KMS-11 (cell line): ENCODE measurements around the gene SLC22A3.

ENCODE experiments used
- H2AFZ ChIP-seq: fragments of 200-600 bp; sonication (generic); 2 replicates; pipeline ENCODE4 v1.6.1; 2016; ENCODE audit warnings: antibody characterized with exemption, mixed run types, low read depth
- H3K27ac ChIP-seq: fragments of 200-600 bp; sonication (generic); 2 replicates; pipeline ENCODE4 v1.6.1; 2016; ENCODE audit warnings: mild to moderate bottlenecking, mixed run types
- H3K27me3 ChIP-seq: fragments of 200-600 bp; sonication (generic); 2 replicates; pipeline ENCODE4 v1.6.1; 2017; ENCODE audit warnings: mild to moderate bottlenecking, low read depth, mixed run types, moderate library complexity; ENCODE audit not compliant: insufficient read depth
- H3K36me3 ChIP-seq: fragments of 200-600 bp; sonication (generic); 2 replicates; pipeline ENCODE4 v1.6.1; 2017; ENCODE audit warnings: mild to moderate bottlenecking, mixed run types; ENCODE audit not compliant: insufficient read depth
- H3K4me1 ChIP-seq: fragments of 200-600 bp; sonication (generic); 2 replicates; pipeline ENCODE4 v1.6.1; 2016; ENCODE audit warnings: mild to moderate bottlenecking, low read depth, mixed run types; ENCODE audit not compliant: poor library complexity, severe bottlenecking
- H3K4me2 ChIP-seq: fragments of 200-600 bp; sonication (generic); 2 replicates; pipeline ENCODE4 v1.7.0; 2016; ENCODE audit warnings: mild to moderate bottlenecking, mixed run types
- H3K4me3 ChIP-seq: fragments of 200-600 bp; sonication (generic); IDR thresholded peaks from 2 replicates; pipeline ENCODE4 v1.6.1; 2017; ENCODE audit warnings: low read depth, low read length, mixed read lengths; ENCODE audit not compliant: insufficient read depth
- H3K79me2 ChIP-seq: fragments of 200-600 bp; sonication (generic); 2 replicates; pipeline ENCODE4 v1.6.1; 2016; ENCODE audit warnings: low read depth, mixed run types; ENCODE audit not compliant: insufficient read depth
- H3K9ac ChIP-seq: fragments of 200-600 bp; sonication (generic); 2 replicates; pipeline ENCODE4 v1.6.1; 2016; ENCODE audit warnings: mild to moderate bottlenecking, mixed run types
- H4K20me1 ChIP-seq: fragments of 200-600 bp; sonication (generic); 2 replicates; pipeline ENCODE4 v1.6.1; 2016; ENCODE audit warnings: mild to moderate bottlenecking, mixed run types; ENCODE audit not compliant: insufficient read depth
- TF ChIP-seq, protein P1 (sequence below): fragments of 200-600 bp; sonication (generic); conservative IDR thresholded peaks from 2 replicates; pipeline ENCODE4 v1.6.1; 2017; ENCODE audit warnings: low read depth, mild to moderate bottlenecking, antibody characterized with exemption, low read length, moderate library complexity, mixed read lengths

SLC22A3 gene

DNA sequence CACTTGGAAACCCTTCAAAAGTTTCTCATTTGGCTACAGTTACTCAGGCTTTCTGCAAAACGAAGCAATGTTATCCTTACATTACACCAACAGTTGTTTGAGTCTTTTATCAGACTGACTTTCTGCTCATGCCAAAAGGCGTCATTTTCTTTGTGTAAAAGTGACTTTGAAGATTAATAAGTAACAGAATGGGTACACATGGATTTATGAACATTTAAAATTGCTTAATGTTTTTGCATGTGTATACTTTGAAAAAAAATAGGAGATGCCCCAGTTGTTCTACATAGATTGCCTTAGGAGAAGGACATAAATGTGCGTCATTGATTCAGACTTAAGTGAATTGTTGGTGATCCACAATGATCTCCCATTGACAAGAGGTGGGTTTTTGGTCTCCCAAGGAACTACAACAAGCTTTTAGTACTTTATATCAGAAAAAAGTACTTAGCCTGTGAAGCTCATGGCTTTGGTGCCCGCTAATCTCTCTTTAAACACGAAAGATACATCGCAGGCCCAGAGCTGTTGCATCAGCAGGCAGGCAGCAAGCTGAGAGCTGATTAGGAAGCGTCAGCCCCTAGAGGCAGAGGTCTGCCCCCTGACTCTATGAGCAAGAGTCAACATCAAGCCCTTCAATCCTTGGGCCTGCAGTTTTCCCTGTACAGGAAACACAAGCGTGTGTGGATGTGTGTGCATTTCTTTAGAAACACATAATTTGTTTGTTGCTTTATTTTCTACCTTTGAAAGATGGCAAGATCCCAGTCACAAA is 45.9 kb downstream of the SLC22A3 start:
- Histone ChIP-seq H3K27me3 (no peaks in the 10 kb centered on the region), H3K4me1 (peaks cover 15% of the 10 kb centered on the region), H2AFZ (no peak overlapping the region), H3K4me2 (no peak overlapping the region), H3K36me3 (no peaks in the 10 kb centered on the region), H3K27ac (no peak overlapping the region), H3K9ac (no peak overlapping the region), H4K20me1 (no peaks in the 10 kb centered on the region), H3K79me2 (no peaks in the 10 kb centered on the region), H3K4me3 (no peak overlapping the region)
- TF ChIP-seq, protein P1, sequence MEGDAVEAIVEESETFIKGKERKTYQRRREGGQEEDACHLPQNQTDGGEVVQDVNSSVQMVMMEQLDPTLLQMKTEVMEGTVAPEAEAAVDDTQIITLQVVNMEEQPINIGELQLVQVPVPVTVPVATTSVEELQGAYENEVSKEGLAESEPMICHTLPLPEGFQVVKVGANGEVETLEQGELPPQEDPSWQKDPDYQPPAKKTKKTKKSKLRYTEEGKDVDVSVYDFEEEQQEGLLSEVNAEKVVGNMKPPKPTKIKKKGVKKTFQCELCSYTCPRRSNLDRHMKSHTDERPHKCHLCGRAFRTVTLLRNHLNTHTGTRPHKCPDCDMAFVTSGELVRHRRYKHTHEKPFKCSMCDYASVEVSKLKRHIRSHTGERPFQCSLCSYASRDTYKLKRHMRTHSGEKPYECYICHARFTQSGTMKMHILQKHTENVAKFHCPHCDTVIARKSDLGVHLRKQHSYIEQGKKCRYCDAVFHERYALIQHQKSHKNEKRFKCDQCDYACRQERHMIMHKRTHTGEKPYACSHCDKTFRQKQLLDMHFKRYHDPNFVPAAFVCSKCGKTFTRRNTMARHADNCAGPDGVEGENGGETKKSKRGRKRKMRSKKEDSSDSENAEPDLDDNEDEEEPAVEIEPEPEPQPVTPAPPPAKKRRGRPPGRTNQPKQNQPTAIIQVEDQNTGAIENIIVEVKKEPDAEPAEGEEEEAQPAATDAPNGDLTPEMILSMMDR = no peak

DNA sequence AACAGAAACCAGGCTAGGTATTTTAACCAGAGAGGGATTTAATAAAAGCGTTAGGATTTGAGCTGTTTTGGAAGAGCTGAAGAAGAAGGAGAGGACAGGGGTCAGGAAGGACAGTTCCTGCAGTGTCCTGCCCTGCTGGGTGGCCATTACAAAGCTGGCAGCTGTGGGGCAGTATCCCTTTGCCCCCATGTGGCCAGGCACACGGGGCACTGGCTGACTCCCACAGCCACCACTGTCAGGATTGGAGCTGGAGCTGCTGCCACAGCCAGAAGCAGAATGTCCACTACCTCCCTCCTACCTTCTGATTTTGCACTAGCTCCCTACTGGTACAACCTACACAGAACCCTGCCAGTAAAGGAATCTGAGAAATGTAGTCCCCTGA is 46.5 kb downstream of the SLC22A3 start:
- no peak overlapping the region for H3K9ac ChIP-seq
- no peak overlapping the region for H3K27ac ChIP-seq
- no peak overlapping the region for H3K4me3 ChIP-seq
- no peak overlapping the region for H3K4me2 ChIP-seq
- TF ChIP-seq, protein P1 = no peak
- no peak overlapping the region for H2AFZ ChIP-seq
- no peaks in the 10 kb centered on the region for H3K79me2 ChIP-seq
- H3K27me3 ChIP-seq = no peaks in the 10 kb centered on the region
- H3K4me1 ChIP-seq = peaks cover 21% of the 10 kb centered on the region
- H3K36me3 ChIP-seq = no peaks in the 10 kb centered on the region
- no peaks in the 10 kb centered on the region for H4K20me1 ChIP-seq

DNA sequence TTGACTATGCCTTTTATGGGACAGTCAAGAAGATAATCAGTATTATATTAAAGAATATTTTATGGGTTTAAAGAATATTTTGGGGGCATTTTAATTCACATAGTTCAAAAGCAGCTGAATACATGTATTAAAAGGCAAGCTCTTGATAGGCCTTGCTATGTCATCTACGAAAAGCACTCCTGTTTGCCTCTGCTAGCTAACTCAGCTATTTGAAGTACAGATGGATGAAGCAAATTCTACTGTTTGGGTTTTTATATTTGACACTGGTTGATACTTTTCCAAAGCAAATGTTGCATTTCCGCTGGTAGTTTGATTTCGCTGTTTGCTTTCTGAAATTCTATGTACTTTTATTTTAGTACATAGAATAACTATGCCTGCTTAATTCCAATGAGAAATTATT is 47.0 kb downstream of the SLC22A3 start:
- Histone ChIP-seq H3K4me3 (no peak overlapping the region), H3K4me1 (peaks cover 26% of the 10 kb centered on the region), H3K27me3 (no peaks in the 10 kb centered on the region), H3K4me2 (no peak overlapping the region), H3K9ac (no peak overlapping the region), H4K20me1 (no peaks in the 10 kb centered on the region), H3K79me2 (no peaks in the 10 kb centered on the region), H3K27ac (no peak overlapping the region), H3K36me3 (no peaks in the 10 kb centered on the region), H2AFZ (no peak overlapping the region)
- TF ChIP-seq, protein P1 = no peak

DNA sequence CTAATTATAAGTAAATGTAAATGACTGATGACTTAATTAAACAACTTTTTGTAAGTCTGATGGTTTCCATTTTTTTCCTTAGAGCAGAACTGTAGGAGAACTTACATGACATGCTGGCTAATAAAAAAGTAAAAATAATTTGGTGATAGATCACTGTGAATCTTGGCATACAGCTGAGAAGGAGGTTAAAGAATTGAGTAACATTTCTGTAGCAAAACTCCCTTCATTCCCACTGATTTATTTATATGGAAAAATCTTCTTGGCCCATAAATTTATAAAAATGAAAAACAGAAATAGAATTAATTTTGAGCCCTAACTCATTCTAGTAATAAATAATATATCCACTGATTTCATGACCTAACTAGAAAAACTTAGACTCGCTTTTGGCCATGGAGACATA is 48.1 kb downstream of the SLC22A3 start:
- no peak overlapping the region for H3K4me2 ChIP-seq
- no peak overlapping the region for H2AFZ ChIP-seq
- TF ChIP-seq, protein P1 = no peak
- no peak overlapping the region for H3K27ac ChIP-seq
- peaks cover 37% of the 10 kb centered on the region for H3K4me1 ChIP-seq
- H3K36me3 ChIP-seq = no peaks in the 10 kb centered on the region
- no peaks in the 10 kb centered on the region for H3K79me2 ChIP-seq
- H3K27me3 ChIP-seq = no peaks in the 10 kb centered on the region
- H3K9ac ChIP-seq = no peak overlapping the region
- H3K4me3 ChIP-seq = no peak overlapping the region
- no peaks in the 10 kb centered on the region for H4K20me1 ChIP-seq
